HAP-1 (cell line): ENCODE measurements around the gene TACC2.
"Not testable (repeated sequence)": the region's sequence is repeated elsewhere in the genome, so short reads cannot be mapped to it uniquely, and the experiment has no call there.

ENCODE experiments used
- DNase-seq, 2 experiments: peaks; one replicate each; pipeline ENCODE4 v3.0.0-alpha.2; 2016 to 2020; ENCODE audit warnings: low spot score in 2 of 2
- H3K27me3 ChIP-seq: fragments of 250-450 bp; sonication (Bioruptor Pico); 2 replicates; pipeline ENCODE4 v1.5.1; 2020; ENCODE audit warnings: low read depth, mild to moderate bottlenecking, moderate library complexity
- H3K36me3 ChIP-seq: fragments of 250-450 bp; sonication (Bioruptor Pico); replicated peaks from 2 replicates; pipeline ENCODE4 v1.5.1; 2020; ENCODE audit warnings: mild to moderate bottlenecking
- H3K4me1 ChIP-seq: fragments of 250-450 bp; sonication (Bioruptor Pico); 2 replicates; pipeline ENCODE4 v1.5.1; 2020; ENCODE audit warnings: mild to moderate bottlenecking
- H3K4me3 ChIP-seq: fragments of 250-450 bp; sonication (Bioruptor Pico); 2 replicates; pipeline ENCODE4 v1.5.1; 2020; ENCODE audit warnings: mild to moderate bottlenecking, moderate library complexity
- H3K9me3 ChIP-seq: fragments of 250-450 bp; sonication (Bioruptor Pico); 2 replicates; pipeline ENCODE4 v1.5.1; 2020; ENCODE audit warnings: mild to moderate bottlenecking, moderate library complexity
- in situ Hi-C: fragments of 300-500 bp; cut with MboI; formaldehyde crosslinking; loops from 3 replicates; pipeline ENCODE4 v1.14.3; 2020; ENCODE audit warnings: low sequenced_read_pairs, inconsistent platforms, mixed read lengths

Gene TACC2

GRCh38 chr10:121988361-121989324 is at the start of gene TACC2:
Gene TACC2, plus strand, starts transcription at chr10:121989163. Its CDS starts 32,819 bp downstream, at chr10:122021982.
- H3K27me3 ChIP-seq: no peaks in the 10 kb centered on the region
- no peaks in the 10 kb centered on the region for H3K36me3 ChIP-seq
- no peak for DNase-seq
- H3K9me3 ChIP-seq: peaks cover 6% of the 10 kb centered on the region; the same call in 1 of the 2 replicates
- in situ Hi-C loops: no loop called here
- no peaks in the 10 kb centered on the region for H3K4me1 ChIP-seq
- H3K4me3 ChIP-seq: no peak within 1 kb of the TSS

- no peaks in the 10 kb centered on the region for H3K9me3 ChIP-seq
- DNase-seq: no peak
- H3K36me3 ChIP-seq: no peaks in the 10 kb centered on the region
- in situ Hi-C loops: no loop called here
- H3K4me3 ChIP-seq: no peak overlapping the region
- no peaks in the 10 kb centered on the region for H3K4me1 ChIP-seq
- no peaks in the 10 kb centered on the region for H3K27me3 ChIP-seq
Observed at GRCh38 chr10:121941532-121941931, 47.4 kb upstream of the TACC2 start.

GRCh38 chr10:121942749-121943416 is 46.1 kb upstream of the TACC2 start:
- DNase-seq: no peak
- in situ Hi-C loops: no loop called here
- no peak overlapping the region for H3K4me3 ChIP-seq

GRCh38 chr10:121947343-121948330 is 41.3 kb upstream of the TACC2 start:
- Histone ChIP-seq H3K4me1 (no peaks in the 10 kb centered on the region), H3K4me3 (no peak overlapping the region), H3K9me3 (no peaks in the 10 kb centered on the region), H3K27me3 (no peaks in the 10 kb centered on the region), H3K36me3 (no peaks in the 10 kb centered on the region)
- no peak for DNase-seq
- in situ Hi-C loops: no loop called here

More at GRCh38 chr10:121942749-121943416, 46.1 kb upstream of the TACC2 start:
- H3K36me3 ChIP-seq: no peaks in the 10 kb centered on the region
- H3K4me1 ChIP-seq: no peaks in the 10 kb centered on the region
- no peaks in the 10 kb centered on the region for H3K9me3 ChIP-seq
- H3K27me3 ChIP-seq: no peaks in the 10 kb centered on the region

GRCh38 chr10:121949049-121949448 is 39.9 kb upstream of the TACC2 start:
- Histone ChIP-seq H3K9me3 (no peaks in the 10 kb centered on the region), H3K4me1 (no peaks in the 10 kb centered on the region), H3K4me3 (no peak overlapping the region), H3K27me3 (no peaks in the 10 kb centered on the region), H3K36me3 (no peaks in the 10 kb centered on the region; the same call in 1 of the 2 replicates)
- DNase-seq: no peak
- in situ Hi-C loops: no loop called here

- Histone ChIP-seq H3K4me1 (no peaks in the 10 kb centered on the region), H3K9me3 (no peaks in the 10 kb centered on the region), H3K27me3 (no peaks in the 10 kb centered on the region), H3K4me3 (no peak overlapping the region), H3K36me3 (no peaks in the 10 kb centered on the region; the same call in 1 of the 2 replicates)
- in situ Hi-C loops: no loop called here
- DNase-seq: no peak
Observed at GRCh38 chr10:121949451-121949850, 39.5 kb upstream of the TACC2 start.

GRCh38 chr10:121952226-121952625 is 36.7 kb upstream of the TACC2 start:
- Histone ChIP-seq H3K9me3 (no peaks in the 10 kb centered on the region), H3K4me1 (no peaks in the 10 kb centered on the region), H3K4me3 (no peak overlapping the region), H3K27me3 (no peaks in the 10 kb centered on the region), H3K36me3 (peaks cover 9% of the 10 kb centered on the region; the same call in 1 of the 2 replicates)
- in situ Hi-C loops: no loop called here
- DNase-seq: no peak

GRCh38 chr10:121956111-121957061 is 32.6 kb upstream of the TACC2 start:
- Histone ChIP-seq H3K36me3 (peaks cover 43% of the 10 kb centered on the region), H3K4me1 (peaks cover 16% of the 10 kb centered on the region), H3K27me3 (no peaks in the 10 kb centered on the region), H3K9me3 (no peaks in the 10 kb centered on the region), H3K4me3 (no peak overlapping the region)
- DNase-seq: no peak
- in situ Hi-C loops: no loop called here

GRCh38 chr10:121959671-121960070 is 29.3 kb upstream of the TACC2 start:
- no peaks in the 10 kb centered on the region for H3K27me3 ChIP-seq
- peaks cover 16% of the 10 kb centered on the region for H3K4me1 ChIP-seq
- H3K36me3 ChIP-seq: peaks cover 44% of the 10 kb centered on the region
- in situ Hi-C loops: no loop called here
- H3K9me3 ChIP-seq: no peaks in the 10 kb centered on the region
- H3K4me3 ChIP-seq: no peak overlapping the region
- peak in 1 of 2 experiments; percentile 52 for DNase-seq

GRCh38 chr10:121961456-121961855 is 27.5 kb upstream of the TACC2 start:
- in situ Hi-C loops: no loop called here

GRCh38 chr10:121965996-121966395 is 23.0 kb upstream of the TACC2 start:
- no peak for DNase-seq
- Histone ChIP-seq H3K4me3 (no peak overlapping the region), H3K4me1 (no peaks in the 10 kb centered on the region), H3K36me3 (peaks cover 58% of the 10 kb centered on the region), H3K27me3 (no peaks in the 10 kb centered on the region), H3K9me3 (no peaks in the 10 kb centered on the region)
- in situ Hi-C loops: no loop called here

More at GRCh38 chr10:121961456-121961855, 27.5 kb upstream of the TACC2 start:
- Histone ChIP-seq H3K9me3 (no peaks in the 10 kb centered on the region), H3K27me3 (no peaks in the 10 kb centered on the region), H3K4me3 (no peak overlapping the region), H3K4me1 (peaks cover 16% of the 10 kb centered on the region), H3K36me3 (peaks cover 59% of the 10 kb centered on the region)
- no peak for DNase-seq

GRCh38 chr10:121969086-121969485 is 19.9 kb upstream of the TACC2 start:
- peaks cover 66% of the 10 kb centered on the region for H3K36me3 ChIP-seq
- H3K4me1 ChIP-seq, H3K27me3 ChIP-seq, DNase-seq, H3K9me3 ChIP-seq, H3K4me3 ChIP-seq, in situ Hi-C loops: not testable (repeated sequence)
